Stimulated activated CD4-positive, alpha-beta T cell treated with anti-CD3 and anti-CD28 coated beads, Interleukin-4, amount 100 ng/mL, for 4 hours (primary cell): ENCODE measurements around the gene PAX9.
A peak's percentile ranks its signal among the peaks of the same experiment; 100 is the strongest.

Experiments
- DNase-seq, 2 experiments: peaks; one replicate each; pipeline ENCODE4 v3.0.0-alpha.2; 2020

The PAX9 gene

DNA sequence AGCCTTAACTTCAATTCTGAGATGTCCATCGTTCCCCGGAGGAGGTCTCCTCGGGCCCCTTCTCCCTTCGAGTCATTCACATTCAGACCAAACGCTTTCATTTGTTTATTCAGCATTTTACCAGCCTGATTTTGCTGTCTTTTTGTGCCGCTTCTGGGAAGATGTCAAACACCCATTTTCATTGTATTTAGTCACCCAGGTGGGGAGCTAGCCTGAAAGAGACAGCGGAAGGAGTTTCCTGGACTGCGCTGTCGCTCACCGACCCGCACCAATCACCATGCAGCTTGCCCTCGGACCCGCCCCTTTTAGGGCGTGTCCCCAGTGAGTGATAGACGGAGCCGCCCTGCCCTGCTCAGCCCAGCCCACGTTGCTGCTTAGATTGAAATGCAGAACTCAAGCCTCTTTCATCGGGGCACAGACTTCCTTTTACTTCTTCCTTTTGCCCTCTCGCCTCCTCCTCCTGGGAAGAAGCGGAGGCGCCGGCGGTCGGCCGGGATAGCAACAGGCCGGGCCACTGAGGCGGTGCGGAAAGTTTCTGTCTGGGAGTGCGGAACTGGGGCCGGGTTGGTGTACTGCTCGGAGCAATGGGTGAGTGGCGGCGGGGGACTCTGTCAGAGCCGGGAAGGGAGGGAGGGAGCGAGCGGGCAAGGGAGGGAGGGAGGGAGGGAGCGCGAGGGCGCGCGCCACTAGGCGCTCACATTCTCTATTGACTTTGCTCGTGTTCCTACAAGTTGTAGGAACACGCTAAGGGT lies at the start of gene PAX9:
PAX9 (plus strand) TSS at position 355 of the 752 bp plus-strand sequence; CDS start at position 585, 230 bp downstream.
- DNase-seq: peak in 1 of 2 experiments; percentile 16

DNA sequence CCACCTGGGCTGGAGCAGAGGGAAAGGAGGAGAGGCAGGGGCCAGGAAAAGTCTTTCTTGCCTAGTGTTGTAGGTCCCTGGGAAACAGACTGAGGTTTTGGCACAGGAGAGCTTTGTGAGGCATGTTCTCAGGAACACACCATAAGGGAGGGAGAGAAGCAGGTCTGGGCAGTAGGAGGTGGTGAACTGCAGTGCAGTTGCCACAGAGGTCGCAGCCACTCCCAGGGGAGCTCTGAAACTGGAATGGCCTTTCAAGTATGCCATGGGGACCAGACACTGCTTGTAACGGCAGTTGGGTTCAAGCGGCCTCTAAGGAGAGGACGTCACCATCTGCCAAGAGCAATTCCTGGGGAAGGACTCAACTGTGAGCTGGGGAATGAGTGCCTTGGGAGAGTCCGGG lies 43.8 kb upstream of the PAX9 start:
- no peak for DNase-seq

DNA sequence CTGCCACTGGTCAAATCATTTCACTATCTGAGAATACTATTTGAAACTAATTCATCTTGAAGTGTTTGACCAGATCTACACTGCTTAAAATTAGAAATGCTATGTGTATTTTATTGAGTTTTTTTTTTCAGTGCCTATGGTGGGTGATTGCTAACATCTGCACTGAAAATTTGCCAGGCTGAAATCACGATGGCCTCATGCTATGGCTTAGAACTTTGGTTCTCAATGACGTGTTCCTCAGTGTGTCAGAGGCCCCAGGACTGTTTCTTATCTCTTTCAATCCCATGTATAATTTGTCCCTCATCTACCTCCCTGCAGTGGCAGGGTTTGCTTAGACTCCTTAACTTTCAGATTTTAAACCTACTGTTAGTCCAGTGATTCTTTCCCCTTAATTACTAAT lies 43.0 kb upstream of the PAX9 start:
- DNase-seq: no peak

DNA sequence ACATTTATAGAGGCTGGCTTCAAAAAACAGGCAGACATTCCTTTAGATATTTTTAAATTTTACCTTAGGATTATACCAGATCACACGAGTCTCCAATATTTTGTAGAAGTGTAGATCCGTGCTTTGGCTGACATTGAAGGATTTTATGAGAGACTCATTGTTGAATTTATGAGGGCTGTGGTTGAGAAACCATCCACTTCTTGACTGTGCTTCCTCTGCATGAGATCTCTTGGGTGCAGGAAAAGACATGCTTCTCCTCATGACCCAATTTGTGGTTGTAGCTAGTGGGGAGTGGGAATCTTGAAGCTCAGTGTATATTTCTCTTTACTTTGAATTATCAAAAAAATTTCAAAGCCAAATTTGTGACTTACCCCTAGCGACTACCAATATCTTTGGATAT lies 42.5 kb upstream of the PAX9 start:
- no peak for DNase-seq

DNA sequence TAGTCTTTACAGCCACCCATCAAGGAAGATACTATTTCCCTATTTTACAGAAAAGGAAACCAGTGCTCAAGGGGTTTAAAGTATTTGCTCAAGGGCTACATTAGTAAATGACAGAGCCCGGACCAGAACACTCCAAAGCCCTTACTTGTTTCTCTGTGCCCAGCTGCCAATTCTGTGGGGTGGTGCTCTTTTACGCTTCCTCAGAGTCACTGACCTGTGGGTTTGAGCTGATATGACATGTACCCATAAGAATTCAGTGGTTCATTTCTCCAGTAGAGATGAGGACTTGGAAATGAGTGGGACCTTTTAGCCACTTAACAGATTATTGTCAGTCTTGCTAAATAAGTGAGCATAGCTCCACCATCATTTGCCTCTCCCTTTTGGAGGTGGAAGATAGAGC lies 41.8 kb upstream of the PAX9 start:
- no peak for DNase-seq

DNA sequence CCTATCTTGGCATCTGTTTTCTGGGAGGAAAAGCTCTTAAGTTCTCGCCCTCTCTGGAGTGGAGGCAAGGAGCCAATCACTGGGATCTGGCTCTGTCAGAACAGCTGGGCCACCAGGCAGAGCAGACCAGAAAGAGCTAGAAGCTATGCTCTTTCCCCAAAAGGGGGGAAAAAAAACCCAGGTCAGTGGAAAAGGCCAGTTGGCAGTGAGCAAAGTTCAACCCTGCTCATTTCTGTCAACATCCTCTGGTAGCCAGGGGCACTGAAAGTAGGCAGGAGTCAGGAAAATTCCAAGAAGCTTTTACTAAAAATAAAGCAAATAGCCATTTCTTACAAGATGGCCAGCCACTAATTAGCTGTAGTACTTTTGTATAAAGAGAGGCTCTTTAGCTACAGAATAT lies 36.6 kb upstream of the PAX9 start:
- no peak for DNase-seq

DNA sequence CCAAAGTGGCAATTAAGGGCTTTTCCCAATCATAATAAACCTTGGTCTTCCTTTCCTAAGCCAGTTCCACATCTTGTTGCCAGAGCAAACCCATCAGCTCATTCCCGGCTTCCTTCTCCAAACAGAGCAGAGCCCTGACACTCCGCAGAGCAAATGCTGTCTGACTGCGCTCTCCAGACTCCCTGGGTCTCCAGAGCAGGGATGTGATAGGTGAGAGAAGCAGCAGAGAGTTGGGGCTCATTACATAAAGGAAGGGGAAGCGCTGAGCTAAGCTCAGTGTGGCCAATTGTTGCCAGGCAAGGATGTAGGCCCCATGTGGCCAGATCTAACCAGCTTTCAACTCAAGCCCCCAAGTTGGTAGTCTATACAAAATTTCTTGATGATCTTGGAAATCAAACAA lies 36.2 kb upstream of the PAX9 start:
- no peak for DNase-seq

DNA sequence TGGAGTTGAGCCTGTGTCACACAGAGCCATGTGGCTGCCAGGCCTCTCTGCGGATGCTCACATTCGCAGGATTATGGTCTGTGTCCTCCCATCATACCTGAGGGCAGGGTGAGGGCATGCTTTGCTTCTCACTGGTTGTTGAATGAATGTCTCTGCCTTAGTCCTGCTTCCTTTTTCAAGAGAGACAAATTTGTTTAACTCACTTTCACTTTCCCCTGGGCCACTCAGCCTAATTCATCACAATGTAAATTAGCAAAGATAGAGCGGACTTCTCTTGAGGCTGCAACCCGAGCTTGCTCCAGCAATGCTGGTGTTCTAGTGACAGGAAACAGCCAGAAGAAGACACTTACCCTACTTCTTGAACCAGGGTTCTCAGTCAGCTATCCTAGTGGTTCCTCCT lies 35.5 kb upstream of the PAX9 start:
- DNase-seq: no peak

DNA sequence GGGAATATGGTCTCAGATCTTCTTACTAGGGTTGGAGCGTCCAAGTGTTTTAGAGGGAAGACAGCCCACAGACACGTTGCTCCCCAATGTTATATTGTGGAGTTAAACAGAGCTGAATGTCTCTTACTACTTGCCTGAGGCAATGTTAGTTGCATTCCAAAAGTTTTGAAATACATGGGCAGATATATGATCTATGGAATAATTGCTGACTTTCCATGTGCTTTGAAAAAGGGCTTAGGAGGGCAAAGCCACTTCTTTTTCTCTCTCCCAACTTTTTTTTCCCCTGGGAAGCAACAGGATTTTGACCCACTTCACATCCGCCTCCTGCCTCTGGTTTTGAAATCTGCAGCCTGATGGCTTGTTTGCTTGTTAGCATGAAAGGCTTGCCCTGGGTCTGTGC lies 33.7 kb upstream of the PAX9 start:
- no peak for DNase-seq

DNA sequence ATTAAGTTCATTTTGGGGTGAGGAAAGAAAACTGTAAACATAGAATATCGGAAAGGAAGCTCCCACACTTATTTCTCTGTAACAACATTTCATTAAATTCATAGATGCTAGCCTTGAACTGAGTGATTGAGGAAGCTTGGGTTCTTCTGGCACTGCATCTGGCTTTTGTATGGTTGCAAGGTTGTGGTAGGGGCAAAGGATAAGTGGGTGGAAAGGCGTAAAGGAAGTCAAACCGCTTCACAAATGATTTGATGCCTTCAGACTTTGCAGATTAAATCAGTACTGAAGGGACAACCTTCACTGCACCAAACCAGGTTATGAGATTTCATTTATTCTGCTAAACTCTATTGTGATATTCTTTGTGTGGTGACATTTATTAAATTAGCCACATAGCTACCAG lies 28.1 kb upstream of the PAX9 start:
- DNase-seq: no peak

DNA sequence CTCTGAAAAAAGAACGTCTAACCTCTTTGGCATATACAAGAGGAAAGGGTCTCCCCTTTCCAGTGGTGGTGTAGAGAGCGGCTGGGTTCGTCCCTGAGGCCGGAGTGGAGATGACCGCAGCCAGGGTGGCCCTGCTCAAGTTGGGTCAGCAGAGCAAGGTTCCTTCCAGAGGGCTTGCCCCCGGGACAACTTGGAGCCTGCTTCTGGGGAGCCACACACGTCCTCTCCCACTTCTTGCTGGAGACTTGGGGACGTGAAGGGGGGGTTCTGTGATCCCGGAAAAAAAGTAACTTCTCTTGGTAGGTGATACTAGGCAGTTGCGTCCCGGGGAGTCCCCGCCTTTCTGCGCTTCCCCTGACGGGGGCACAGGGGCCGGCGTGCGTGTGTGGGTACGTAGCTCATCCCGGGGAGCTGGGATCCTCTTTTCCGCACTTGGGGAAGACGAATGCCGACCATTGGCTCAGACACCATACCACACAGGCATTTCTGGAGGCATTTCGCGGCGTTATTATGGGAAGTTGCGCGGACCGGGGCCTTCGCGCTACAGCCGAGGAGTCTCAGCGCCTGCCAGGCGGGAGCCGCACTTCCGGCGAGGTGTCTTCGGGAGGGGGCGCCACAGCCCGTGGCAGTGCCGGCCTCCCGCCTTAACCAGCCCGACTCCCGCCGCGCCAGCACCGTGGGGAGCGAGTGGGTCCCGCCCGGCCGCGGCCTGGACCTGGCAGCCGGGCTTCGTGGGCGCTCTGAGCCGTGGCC lies 14.8 kb upstream of the PAX9 start:
- DNase-seq: no peak

DNA sequence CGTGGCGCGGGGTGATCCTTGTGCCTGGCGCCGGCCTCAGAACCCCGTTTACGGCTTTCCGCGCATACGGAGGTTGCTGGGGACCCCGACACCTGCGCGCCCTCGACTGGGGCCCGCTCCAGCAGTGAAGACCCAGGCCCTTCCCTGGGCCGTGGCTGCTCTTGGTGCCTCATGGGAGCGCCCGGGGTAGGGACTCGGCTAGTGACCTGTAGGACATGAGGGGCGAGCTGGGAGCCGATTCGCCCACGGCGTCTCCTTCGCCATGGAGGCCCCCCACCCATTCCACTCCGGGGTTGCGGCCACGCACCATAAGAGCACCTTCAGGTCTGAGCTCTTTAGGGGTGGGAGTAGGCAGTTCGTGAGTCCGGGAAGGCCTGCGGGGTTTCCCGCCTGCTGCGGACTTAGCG lies 14.2 kb upstream of the PAX9 start:
- no peak for DNase-seq

DNA sequence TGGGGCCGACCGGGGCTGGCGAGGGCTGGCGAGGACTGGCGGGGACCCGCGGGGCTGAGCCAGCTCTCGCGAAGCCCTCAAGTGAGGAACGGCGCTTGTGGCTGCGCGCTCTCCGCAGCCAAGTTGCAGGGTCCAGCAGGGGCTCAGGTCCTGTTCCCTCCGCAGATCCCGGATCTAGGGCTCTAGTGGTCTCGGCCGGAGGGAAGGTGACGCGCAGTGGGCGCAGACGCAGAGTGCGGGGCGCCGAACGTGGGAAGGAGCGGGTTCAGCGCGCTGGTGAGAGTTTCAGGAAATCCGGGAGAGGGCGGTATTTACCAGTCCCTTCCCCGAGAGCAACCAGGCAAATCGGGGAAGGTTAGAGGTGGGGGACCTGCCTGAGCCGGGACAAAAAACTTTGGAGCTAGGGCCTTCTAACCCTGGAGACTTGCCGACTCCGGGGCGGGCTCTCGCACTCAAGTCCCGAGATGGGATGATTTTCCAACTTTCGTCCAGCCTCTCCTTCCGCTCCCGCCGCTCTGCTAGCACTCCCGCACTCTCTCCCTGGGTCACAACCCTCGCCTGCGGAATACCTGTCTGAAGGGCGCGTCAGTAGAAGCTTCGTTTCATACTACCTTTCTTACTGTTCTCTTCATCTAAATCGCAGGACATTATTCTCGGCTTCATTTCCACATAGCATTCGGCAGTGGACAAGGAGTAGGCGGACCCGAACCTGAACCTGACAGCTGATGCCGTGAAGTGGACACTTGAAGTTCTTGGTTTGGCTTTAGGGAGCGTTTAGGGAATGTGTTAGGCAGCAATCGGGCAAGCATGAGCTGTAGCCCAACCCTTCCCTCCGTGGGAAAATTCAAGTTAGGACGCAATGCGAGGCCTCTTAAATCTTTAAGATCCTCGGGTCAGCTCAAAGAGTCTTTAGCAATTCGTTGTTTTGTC lies 13.6 kb upstream of the PAX9 start:
- DNase-seq: no peak

DNA sequence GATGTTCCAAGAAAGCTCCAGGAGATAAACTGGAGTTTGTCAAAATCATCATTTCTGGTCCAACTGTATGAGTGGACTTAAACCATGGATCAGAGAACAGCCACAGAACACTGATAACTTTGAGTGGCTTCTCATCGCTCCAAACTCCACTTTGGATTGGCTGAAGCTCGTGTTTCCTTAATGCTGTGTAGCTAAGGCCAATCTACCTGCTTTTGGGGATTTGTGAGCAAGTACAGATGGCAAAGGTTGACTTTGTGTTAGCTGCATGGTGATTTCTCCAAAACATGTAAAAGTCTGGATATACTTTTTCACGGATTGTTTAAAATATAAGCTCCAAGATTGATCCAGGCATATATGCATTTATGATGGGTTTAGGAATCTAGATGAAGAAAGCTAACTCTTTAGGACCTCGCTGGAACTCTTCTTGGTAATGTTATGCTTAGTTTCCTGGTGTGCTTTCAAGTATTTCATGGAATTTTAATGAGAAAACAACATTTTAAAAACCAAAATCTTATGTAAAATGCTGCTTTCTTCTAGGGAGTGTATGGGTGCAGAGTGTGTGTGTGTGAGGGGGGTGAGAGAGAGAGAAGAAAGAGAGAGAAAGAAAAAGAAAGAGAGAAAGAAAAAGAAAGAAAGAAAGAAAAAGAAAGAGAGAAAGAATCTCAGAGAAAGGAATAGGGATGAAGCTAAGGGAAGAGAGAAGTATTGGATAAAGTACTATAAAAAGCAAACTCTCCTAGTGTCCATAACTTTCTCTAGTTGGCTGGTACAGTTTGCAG lies 11.6 kb upstream of the PAX9 start:
- DNase-seq: no peak

DNA sequence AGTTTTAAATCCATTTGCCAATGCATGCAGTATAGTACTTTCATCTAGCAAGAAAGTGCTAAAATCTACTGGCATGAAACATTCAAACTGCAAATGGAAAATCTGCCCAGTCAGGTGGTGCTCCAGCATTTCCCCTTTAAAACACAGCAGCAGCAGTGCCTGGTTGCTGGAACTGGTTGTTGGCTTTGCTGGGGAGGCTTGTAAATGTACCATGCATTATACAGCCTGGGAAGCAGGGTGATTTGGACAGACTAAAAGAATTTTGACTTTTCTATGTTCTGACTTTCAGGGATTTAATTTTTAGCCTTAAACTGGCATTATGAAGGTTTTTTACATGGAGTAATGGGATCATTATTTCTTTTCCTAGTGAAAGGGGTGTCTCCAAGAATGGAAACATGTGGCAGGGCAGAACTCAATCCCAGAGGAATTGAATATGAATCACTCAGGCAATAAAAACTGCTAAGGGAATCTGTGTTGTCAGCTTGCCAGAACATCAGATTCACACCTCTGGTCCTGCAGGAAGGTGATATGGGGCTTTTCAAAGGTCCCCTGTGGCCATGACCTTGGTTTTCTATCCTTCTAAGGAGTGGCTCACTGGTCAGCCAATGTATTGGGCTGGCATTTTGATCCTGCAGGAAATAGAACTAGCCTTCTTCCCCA lies 9.0 kb upstream of the PAX9 start:
- no peak for DNase-seq

DNA sequence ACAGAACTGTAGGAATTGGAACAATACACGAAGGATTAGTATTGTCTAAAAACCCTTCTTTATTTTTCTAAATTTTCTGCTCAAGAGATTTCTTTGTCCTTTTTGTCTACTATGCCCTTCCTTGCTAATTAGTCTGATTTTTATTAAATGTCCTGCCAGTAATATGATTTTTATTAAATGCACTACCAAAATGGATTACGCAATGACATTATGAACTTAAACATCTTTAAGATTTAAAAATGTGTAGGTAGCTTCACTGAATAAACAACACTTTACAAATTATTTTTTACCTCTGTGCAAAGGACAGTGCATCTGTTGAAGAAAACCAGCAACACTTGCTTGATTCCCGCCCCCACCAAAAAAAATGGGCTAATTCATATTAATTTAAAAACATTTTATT lies 8.2 kb upstream of the PAX9 start:
- DNase-seq: no peak

DNA sequence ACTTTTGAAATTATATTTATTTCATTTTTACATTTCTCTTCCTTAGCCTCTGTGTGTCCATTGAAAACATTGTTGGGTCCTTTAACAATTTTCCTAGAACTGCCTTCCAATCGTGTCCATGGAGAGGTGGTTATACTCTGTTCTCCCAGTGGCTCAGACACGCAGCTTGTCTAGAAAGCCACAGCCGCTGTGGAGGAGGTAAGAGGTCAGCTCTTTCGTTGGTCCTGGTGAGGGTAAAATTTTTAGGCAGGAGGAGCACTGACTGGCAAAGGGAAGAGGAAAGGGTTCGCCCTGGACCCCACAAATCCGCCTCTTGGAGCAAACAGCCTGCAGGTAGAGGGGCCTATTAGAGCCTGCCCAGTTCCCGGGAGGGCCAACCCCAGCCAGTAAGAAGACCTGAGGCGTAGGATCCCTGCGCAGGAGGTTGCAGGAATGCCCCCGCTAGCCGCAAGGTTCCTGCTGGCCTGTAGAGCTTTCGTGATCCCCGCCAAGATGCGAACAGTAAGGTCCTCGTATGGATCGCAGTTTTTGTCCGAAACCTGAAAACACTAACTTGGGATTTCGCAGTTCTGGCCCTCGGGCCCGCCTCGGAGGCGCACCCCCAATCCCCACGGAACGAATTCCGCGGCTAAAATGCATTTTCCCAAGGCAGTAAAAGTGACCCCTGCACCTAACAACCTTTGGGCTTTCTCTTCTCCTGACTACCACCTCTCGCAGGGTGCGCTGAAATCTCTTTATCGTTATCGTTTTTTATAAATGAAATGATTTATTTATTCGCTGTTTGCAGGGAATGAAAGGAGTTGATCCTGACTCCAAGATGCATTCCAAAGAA lies 7.5 kb upstream of the PAX9 start:
- DNase-seq: no peak

DNA sequence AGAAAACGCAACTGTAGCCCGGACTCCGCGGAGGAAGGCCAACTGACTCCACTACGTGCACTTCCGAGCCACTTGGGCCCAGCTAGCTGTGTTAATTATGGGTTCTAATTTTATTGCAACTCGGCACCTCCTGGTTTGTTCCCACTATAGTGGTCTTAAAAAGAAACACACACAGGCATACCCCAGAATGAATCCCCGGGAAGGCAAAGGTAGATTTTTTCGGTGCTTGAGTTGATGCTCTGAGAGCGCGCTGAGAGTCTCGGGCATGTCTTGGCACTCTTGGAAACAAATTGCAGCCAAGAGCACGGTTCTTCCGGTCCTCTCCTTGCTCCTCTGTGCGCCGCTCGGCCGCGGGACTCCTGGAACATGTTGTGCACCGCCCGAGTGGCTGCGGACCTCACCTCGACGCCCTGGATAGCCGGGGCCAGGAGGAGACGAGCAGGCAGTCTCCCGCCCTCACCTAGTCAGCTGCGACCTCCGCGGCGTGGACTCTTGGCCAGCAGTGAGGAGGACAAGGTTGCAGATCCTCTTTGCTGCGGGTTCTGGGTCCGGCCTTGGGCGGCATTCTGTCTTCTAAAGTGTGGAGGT lies 6.8 kb upstream of the PAX9 start:
- DNase-seq: no peak

DNA sequence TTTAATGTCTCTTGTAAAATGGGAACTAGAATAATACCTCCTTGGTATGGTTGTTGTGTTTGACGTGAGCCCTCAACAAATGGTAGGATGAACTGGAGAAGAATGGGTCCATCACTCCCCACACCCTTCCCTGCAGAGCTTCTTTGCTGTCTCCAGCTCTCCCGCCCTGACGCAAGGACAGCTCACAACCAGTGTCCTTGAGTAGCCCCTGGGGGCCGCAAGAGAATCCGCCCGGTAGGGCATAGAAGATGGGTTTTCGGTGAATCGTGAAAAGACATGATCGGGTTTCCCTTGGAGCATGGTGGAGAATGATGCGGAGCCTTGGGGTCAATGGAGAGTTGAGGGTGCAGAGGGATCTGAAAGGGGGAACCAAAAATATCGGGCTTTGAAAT lies 6.1 kb upstream of the PAX9 start:
- DNase-seq: no peak

DNA sequence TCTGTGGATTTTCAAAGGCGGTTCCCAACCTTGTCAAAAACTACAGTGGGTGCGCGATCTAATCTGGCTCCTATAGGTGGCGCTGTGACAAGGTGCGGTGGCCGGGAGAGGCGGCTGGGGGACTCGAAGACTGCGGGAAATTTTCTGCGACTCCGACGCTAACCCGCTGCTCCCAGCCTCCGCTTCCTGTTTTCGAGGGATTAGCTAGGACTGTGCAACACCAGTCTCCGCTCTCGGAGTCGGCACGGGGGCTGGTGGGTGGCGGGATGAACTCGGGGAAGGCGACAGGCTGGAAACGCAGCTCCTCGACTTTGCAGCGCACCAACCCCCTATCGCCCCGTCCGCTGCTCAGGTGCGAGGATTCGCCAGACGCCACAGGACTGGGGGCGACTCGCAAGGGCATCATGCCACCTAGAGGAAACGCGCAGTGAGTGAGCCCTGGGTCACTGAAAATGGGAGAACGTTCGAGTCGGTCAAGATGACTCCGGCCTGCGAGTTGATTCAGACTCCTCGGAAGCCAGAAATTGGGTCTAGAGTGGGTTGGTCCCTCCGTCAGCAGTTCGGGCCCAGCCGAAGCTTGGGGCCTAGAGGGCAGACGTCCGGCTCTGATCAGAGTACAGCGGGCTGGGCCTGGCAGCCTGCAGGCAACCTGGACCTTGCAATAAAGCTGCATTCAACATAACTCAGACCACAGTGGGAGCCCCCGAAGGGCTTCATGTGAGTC lies 5.5 kb upstream of the PAX9 start:
- no peak for DNase-seq
